Chondrocyte (in vitro differentiated cells): Measurements from ENCODE around the gene CTBP1. TPM values are rescaled to one million over a fixed set of nuclear protein-coding genes. Genes with fewer than 3 reads are reported as not detected.

Source experiments
- DNase-seq: peaks from one replicate; pipeline ENCODE4 v3.0.0; 2021; ENCODE audit warnings: mixed read lengths, low spot score
- H3K27ac Mint-ChIP-seq: one replicate; pipeline ENCODE4 v1.8.0; 2021; ENCODE audit warnings: mild to moderate bottlenecking, moderate library complexity, mixed read lengths; ENCODE audit not compliant: unreplicated experiment
- H3K27me3 Mint-ChIP-seq: 2 replicates; pipeline ENCODE4 v1.8.0; 2021; ENCODE audit warnings: low read depth, mixed read lengths
- H3K36me3 Mint-ChIP-seq: 2 replicates; pipeline ENCODE4 v1.8.0; 2021; ENCODE audit warnings: low read depth, mixed read lengths
- H3K4me1 Mint-ChIP-seq: 2 replicates; pipeline ENCODE4 v1.8.0; 2021; ENCODE audit warnings: low read depth, mild to moderate bottlenecking, mixed read lengths
- H3K4me3 Mint-ChIP-seq: one replicate; pipeline ENCODE4 v1.8.0; 2021; ENCODE audit warnings: mild to moderate bottlenecking, moderate library complexity, mixed read lengths; ENCODE audit not compliant: unreplicated experiment
- H3K9me3 Mint-ChIP-seq: 2 replicates; pipeline ENCODE4 v1.8.0; 2021; ENCODE audit warnings: low read depth, mixed read lengths
- CTCF ChIP-seq: fragments of 200-600 bp; sonication (generic); IDR thresholded peaks from 2 replicates; pipeline ENCODE4 v1.5.0; 2021; ENCODE audit warnings: antibody characterized with exemption, mild to moderate bottlenecking, moderate library complexity
- total RNA-seq: library from RNA; stranded (reverse); gene quantifications from 3 replicates; pipeline ENCODE4 v1.2.1, GENCODE V29; 2021

CTBP1 gene
- total RNA-seq, 1 donor from 2014 or later: 151 TPM

DNA sequence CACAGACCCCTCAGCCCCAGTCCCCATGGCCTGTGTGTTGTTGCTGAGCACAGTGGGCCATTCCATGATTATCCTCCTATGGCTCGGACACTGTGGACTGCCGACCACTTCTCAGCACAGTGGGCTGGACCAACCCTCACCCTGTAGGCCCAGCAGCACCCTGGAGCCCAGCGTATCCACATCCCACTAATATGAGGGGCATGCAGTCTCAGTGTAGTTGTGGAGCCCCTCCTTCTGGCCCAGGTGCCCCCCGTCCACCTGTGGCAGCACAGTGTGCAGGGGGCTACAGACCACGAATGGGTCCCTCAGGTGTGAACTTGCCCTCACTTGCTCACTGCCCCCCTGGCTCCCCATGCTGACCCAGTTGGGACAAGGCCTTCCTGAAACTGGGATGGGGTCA, 84.5 kb downstream of the CTBP1 start:
- peaks cover 6% of the 10 kb centered on the region for H3K27me3 Mint-ChIP-seq
- DNase-seq: no peak
- H3K36me3 Mint-ChIP-seq: peaks cover 6% of the 10 kb centered on the region
- H3K9me3 Mint-ChIP-seq: peaks cover 5% of the 10 kb centered on the region
- peaks cover 16% of the 10 kb centered on the region for H3K4me1 Mint-ChIP-seq
- no peak overlapping the region for H3K4me3 Mint-ChIP-seq
- H3K27ac Mint-ChIP-seq: no peak overlapping the region
- TF ChIP-seq CTCF: no peak

GRCh38 chr4:1164040-1164439, 84.9 kb downstream of the CTBP1 start:
- no peak for TF ChIP-seq CTCF
- no peak for DNase-seq
- Mint-ChIP-seq H3K4me1 (peaks cover 16% of the 10 kb centered on the region), H3K27ac (no peak overlapping the region), H3K36me3 (peaks cover 6% of the 10 kb centered on the region), H3K9me3 (peaks cover 5% of the 10 kb centered on the region), H3K4me3 (no peak overlapping the region), H3K27me3 (peaks cover 6% of the 10 kb centered on the region)

Other genes starting within 250 kb of the CTBP1 start
- 70.4 to 76.3 TPM (median 75.7 TPM) in 3 replicates for gene FGFRL1, start 237.5 kb downstream of the CTBP1 start, total RNA-seq
- 4.6 to 12.8 TPM (median 9.1 TPM) in 3 replicates for gene RNF212, start 135.6 kb downstream of the CTBP1 start, total RNA-seq
- 158 to 184 TPM (median 162 TPM) in 3 replicates for gene SPON2, start 76.5 kb downstream of the CTBP1 start, total RNA-seq
- 54.4 to 62.6 TPM (median 56.3 TPM) in 3 replicates for gene MAEA, start 40.8 kb upstream of the CTBP1 start, total RNA-seq
- gene UVSSA, start 98.1 kb upstream of the CTBP1 start, total RNA-seq: 20.7 to 35.1 TPM (median 20.9 TPM) in 3 replicates
- not detected in 3 replicates for gene NKX1-1, start 157.3 kb upstream of the CTBP1 start, total RNA-seq